NCI-H146 treated with DMSO at 0.1 percent for 48 hours (cell line): ENCODE data around the gene CECR2.

Experiments
- DNase-seq: peaks from one replicate; lab custom pipeline; 2025; ENCODE audit not compliant: unreplicated experiment; lab: John Stamatoyannopoulos, UW

CECR2 gene

DNA sequence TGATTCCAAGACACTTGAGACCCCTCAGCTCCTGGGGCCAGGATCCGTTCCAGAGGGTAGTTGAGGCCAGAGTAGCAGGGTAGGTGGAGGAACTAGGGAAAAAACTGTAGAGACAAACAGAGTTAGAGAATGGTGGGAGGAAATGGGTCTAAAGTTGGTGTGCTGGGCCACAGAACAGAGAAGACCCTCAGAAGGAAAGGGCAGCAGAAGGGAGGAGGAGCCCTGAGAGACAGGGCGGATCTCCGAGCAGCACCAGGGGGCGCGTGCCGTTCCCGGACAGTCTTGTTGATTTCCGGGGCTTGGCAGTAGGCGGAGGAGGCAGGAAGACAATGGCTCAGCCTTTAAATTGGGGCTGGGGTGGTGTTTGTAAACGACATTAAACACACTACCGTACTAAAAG is 2.4 kb upstream of the CECR2 start:
- no peak for DNase-seq

DNA sequence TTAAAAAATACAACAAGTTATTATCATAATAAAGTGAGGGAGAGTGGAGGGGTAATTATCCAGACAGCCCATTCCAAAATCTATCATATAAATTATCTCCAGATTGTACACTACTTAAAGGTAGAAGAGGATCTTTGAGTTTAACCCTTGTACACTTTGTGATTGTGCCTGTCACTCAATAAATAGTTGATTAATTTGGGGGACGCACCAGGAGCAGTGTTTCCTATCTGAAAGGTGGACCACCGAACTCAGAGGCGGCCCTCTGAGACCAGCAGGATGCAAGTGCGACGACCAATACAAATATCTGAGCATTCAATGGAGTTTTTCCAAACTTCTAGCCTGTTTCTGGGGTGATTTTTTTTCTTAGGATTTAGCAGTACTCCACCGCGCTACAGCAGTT is 1.1 kb upstream of the CECR2 start:
- DNase-seq = no peak

DNA sequence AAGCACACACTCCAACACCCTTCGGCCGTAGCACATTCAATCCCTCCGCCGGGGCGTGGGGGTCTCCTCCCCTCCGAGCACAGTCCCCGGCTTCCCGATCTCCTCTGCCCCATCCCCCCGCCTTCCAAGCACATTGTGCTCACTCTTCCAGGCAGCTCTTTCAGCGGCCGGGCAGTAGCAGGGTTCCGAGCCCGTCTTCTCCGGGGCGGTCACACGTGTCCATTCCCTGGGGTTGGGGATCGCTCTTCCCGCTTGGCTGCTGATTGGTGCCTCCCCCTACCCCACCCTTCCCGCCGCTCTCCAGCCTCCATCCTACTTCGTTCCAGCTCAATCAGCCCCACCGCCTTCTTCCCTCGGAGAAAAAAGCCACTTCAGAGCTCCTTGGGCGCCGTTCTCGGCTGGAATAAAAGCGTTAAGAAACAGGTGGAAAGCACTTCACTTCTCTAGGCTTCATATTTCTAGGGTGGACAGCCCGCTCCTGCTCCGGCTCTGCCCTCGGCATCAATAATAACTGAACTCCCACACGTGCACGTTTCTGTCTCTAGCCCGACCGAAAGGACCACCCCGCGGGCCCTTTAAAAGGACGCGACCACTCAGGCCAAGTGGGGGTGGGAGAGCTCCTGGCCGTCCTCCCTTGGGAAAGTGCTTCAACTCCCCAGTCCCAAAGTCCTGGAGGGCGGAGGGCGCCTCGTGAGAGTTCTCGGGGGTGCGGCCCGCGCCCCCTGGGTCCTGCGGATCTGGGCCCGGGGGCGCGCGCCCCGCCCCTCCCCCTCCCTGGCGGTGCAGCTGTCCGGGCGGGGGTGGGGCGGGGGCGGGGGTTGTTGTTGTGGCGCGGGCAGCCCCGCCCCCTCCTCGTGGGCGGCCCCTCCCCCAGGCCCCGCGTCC is 464 bp upstream of the CECR2 start:
- DNase-seq = peak; percentile 72

DNA sequence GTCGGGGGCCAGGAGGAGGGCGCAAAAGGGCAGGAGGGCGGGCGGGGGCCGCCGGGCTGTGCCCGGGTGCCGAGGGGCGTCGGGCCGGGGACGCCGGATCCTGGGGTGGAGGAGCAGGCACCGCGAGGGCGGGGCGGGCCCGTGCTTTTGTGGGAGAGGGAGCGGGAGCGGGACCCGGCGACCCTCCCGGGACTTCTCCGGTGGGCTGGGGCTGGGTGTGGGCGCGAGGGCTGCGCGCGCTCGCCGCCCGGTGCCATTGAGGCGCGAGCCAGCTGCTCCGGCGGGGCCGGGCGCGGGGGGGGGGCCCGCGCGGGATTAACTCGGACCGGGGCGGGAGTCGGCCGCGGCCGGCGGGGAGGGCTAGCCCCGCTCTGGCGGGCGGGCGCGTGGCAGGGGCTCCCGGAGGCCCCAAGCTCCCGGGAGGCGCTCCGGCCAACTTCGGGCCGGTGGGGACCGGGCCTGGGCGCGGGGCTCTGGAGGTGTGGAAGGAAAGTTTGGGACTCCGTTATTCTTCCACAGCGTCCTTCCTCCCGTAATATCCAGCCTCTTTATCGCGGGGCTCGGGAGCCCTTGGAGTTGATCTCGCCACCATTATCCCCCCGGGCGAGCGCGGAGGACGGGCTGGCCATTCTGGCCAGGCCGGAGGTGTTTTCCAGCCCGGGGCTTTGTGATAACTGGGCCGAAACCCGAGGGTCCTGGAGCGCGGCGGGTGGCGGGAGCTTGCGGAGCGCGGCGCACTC is 936 bp downstream of the CECR2 start:
- DNase-seq = no peak

- DNase-seq = no peak
These were observed 1.6 kb downstream of the CECR2 start for GRCh38 chr22:17370766-17371432.

DNA sequence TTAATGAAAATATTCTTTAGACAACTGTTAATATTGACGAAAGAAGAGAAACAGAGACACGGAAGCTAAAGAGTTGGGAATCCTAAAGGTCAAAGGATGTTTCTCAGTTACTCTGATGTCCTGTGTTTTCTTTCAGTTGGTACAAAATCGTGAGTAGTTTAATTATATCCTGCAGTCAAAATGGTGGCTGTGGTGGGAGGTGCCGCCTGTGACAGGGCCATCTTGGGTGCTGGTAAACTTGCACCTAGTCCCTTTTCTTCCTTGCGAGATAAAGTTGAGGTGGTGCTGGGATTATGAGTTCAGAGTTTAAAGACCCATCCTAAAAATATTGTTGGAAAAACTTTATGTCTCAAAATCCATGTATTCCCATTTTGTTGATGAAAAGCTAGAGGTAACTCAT is 2.2 kb downstream of the CECR2 start:
- no peak for DNase-seq

- no peak for DNase-seq
These were observed 4.6 kb downstream of the CECR2 start for GRCh38 chr22:17373855-17374254.

GRCh38 chr22:17375914-17376614 is 6.8 kb downstream of the CECR2 start:
- no peak for DNase-seq

DNA sequence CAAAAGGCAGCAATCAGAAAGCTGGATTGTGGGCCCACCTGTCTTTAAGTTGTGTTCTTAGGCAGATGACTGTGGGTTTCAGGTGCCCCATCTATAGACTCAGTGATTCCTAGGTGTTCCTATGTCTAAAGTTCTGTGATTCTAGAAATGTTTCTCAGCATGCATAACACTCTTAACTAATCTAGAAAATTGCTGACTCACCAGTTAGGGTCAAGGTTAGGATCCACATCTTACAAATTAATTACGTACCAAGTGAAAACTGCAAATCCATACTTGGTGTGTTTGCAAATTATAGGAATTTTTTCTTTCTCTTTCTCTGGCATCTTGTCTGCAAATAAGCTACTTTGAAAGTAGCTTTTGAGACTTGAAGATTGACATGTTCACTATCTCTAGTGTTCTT is 7.7 kb downstream of the CECR2 start:
- DNase-seq = no peak

- no peak for DNase-seq
These were observed 10.7 kb downstream of the CECR2 start for GRCh38 chr22:17379944-17380343.

DNA sequence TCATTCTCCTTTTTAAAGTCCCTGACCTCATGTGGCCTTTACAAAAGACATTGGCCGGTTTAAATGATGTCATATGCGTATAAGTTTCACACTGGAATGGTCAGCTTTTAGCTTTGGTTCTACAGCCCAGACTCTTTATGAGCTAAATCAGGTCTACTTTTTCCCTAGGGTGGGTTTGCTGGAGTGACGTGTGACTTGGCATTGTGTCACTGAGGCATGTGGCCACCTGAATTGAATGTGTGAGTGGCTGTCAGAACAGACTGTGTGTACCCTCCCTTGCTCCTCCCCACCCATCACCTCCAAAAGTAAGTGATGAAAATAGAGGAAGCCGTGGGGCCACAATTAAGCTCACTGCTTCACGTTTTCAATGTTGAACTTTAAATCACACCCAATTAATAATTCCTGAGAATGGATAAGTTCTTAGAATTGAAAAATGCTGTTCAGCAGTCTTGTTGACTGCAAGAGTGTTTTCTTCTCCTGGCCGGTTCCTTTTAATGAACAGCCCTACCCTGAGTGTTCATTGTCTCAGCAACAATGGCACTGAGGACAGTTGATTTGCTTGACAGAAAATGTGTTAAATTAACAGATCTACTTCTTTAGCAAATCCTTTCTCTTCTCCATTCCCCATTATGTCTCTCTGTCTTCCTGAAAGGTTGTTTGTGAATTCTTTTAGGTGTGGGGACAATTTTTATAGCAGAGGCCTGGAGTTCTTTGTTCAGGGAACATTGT is 11.3 kb downstream of the CECR2 start:
- DNase-seq = no peak

DNA sequence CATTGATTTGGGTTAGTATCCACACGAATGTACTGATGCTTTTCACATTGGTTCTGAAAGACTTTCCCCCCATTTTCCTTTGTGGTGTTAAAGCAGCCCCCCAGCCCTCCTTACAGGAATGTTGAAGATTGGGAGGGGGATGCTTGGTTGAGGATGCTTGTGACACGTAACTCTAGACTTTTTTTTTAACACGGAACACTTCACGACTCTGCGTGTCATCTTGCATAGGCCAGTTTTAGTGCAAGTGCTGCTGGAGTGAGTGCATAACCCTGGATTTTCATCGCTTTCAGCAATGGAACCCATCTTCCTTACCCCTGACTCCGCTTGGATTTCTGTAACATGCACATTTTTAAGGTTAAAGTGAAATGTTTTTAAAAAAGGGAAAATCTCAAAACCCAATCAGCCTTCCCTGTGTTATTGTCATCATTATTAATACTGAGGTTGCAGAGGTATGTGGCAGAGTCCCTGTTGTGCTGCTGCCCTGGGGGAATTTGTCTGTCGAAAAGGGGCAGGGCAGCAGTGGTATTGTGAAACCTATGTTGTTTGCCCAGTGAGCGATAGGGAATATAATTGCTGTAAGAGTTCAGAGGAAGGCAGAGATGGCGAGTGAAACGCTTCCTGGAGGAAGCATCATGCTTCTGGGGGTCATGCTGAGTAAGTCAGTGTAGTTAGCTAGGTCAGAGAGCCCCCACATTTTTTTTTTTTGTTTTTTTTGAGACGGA is 12.1 kb downstream of the CECR2 start:
- DNase-seq = no peak

DNA sequence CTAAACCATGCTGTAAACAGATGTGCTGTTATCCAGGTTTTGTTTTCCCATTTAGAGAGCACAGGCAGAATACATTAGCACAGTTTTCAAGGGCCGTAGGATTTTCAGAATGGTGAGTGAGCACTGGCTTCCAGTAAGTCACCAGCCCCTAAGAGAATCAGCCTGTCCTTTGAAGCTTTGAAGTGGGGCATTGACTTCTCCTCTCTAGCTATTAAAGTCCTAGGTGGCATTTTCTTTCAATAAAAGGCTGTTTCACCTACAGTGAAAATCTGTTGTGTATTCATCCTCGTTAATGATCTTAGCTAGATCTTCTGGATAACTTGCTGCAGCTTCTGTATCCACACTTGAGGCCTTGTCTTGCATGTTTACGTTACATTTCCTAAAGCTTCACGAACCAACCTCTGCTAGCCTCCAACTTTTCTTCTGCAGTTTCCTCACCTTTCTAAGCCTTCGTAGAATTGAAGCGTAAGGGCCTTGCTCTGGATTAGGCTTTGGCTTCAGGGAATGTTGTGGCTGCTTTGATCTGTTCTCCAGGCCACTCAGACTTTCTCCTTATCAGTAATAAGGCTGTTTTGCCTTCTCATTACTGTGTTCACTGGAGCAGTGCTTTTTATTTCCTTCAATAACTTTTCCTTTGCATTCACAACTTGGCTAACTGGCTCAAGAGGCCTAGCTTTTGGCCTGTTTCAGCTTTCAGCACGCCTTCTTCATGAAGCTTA is 15.5 kb downstream of the CECR2 start:
- no peak for DNase-seq

GRCh38 chr22:17387356-17387755 is 18.1 kb downstream of the CECR2 start:
- DNase-seq = no peak

DNA sequence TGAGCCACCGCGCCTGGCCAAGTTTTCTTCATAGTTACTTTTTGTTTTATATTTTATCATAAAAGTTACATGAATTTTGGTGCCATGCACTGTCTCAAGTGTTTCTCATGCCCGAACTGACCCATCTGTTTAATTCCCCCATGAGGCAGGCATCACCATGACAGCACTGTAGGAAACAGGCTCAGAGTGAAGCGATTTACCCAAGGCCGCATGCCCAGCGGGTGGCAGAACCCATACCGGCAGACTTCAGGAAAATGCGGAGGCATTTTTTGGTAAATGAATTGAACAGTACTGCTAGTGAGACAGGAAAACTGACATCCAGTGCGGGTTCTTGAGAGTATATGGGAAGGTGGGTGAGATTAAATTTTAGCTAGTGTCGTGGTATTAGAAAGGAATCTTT is 19.0 kb downstream of the CECR2 start:
- no peak for DNase-seq

DNA sequence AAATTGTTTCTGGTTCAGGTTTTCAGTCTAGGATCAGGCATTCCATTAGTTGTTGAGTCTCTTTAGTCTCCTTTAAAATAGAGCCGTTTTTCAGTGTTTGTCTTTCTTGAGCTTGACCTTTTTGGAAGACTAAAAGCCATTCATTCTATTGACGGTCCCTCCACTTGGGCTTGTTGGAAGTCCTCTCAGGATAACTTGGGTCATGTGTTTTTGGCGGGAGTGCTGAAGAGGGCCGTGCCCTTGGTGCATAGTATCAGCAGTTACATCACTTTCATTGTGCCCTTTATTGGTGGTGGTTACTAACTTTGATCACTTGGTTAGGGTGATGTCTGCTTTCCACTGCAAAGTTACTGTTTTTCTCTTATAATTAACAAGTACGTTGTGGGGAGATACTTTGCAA is 20.8 kb downstream of the CECR2 start:
- DNase-seq = no peak

DNA sequence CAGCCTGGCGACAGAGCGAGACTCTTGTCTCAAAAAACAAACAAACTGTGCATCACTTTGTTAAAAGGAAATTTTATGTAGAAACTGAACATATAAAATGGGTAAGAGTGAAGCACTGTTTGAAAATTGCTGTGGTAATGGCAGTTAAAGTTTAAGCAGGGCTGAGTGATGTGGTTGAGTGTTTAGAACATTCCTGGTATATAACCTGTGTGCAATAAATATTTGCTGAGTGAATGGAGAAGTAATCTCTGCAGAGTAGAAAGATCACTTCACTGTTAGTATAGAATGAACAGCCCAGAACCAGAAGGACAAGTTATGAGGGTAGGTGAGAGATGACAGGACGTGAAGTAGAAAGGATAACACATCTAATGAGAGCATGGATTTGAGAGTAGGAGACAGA is 27.3 kb downstream of the CECR2 start:
- DNase-seq = no peak

DNA sequence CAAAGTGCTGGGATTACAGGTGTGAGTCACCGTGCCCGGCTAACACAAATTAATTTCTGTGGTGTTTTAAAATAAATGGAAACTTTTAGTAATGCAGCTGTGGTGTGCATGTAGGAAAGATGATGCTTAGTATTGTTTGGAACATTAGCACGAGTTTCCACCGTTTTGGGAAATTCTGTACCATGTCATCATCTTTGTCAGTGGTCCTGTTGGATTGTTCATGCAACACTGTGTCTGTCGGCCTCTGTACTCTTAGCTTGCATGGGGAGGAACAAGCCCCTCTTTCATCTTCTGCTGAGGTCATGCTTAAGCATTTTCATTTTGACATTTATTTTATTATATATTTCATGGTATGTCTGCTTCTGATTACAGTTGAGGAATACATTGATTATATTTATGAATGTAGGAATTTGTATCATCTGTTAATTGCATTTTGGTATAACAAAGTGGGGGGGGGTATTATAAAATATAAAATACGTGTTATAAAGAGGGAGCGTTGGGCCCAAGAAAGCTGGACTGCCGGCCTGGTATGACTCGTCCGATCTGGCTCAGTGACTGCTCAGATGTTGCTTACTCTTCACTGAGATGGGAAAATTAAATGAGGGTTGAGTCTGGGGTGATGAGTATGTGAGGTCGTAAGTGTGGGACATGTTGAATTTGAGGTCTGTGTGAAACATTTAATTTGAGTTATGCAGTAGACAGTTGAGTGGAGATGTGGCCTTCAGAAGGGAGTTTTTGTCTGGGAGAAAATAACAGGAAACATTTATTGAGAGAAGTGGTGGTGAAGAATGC is 28.7 kb downstream of the CECR2 start:
- DNase-seq = no peak

- no peak for DNase-seq
These were observed 31.0 kb downstream of the CECR2 start for GRCh38 chr22:17400305-17400704.
